Body of pancreas (tissue), 4 donors: ENCODE results near the gene PLPP4.

Experiments used
- CTCF ChIP-seq, 7 experiments: fragments of 450-650 bp in 4 of 7; fragments of 200-600 bp in 3 of 7; sonication (generic) in 3 of 7; IDR thresholded peaks; one replicate each; pipeline ENCODE4 v1.5.1; 2016 to 2019; ENCODE audit warnings: antibody characterized with exemption in 7 of 7
- POLR2A ChIP-seq, 3 donors: fragments of 450-650 bp; IDR thresholded peaks; one replicate each; pipeline ENCODE4 v1.6.1; 2016; ENCODE audit warnings: antibody characterized with exemption in 3 of 3, mild to moderate bottlenecking in 2 of 3

DNA sequence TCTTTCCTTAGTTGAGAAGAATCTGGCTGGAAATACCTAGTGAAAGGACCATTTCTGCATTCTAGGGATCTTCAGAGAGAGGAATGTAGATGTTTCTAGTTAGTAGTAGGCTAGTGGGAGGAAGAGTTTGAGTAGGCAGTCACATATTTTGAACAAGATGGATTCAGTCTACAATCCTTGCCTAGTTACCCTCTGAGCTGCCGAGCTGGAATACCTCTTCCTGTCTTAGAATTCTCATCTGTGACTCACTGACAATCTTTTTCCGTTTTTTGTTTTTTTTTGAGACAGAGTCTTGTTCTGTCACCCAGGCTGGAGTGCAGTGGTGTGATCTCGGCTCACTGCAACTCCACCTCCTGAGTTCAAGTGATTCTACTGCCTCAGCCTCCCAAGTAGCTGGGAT lies 30.7 kb upstream of the PLPP4 start:
- TF ChIP-seq CTCF (IDR thresholded peaks at IDR 0.05) = no peak
- TF ChIP-seq POLR2A (IDR thresholded peaks at IDR 0.05) = no peak
